ENCODE data around the gene AUTS2. TPM values are rescaled to one million over a fixed set of nuclear protein-coding genes. Genes with fewer than 3 reads are reported as not detected.
A peak's percentile ranks its signal among the peaks of the same experiment; 100 is the strongest.

The AUTS2 gene
- total RNA-seq, 1 donor from 2014 or later, result 40.0 TPM

DNA sequence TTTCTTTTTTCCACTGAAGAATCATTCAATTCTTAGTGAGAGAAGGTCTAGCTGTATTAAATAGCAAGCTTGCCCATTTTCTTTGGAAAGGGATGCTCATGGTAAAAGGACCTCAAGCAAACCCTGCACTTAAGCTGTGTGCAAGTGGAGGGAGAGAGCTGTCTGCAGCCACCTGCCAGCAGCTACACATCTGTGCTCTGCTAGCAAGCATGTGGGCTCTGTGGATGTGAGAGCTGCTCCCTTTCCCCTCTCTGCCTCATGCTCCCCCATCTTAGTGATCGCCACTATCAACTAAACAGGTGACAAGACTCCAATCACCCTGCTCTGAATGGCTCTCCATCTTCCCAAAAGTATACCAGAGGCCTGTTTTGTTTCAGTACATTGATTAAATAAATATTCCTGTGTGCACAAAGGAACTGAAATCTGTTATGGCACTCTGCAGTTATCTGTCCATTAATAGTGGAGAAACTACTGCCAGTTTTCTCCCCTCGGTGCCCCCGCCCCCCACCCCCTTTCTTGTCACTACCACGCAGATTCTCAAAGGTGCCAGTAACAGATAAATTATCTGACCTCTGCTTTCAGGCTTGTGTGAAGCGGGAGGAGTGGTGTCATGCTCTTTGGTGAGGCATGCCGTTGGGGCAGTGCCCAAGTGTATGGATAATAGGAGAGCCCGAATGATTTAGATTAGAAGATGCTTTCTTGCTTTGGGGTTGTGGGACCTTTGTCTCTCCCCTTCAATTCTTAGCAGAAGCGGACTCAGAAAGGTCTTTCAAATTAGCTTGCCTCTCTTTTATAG lies 26.4 kb downstream of the AUTS2 start:
- DNase-seq, result no peak

DNA sequence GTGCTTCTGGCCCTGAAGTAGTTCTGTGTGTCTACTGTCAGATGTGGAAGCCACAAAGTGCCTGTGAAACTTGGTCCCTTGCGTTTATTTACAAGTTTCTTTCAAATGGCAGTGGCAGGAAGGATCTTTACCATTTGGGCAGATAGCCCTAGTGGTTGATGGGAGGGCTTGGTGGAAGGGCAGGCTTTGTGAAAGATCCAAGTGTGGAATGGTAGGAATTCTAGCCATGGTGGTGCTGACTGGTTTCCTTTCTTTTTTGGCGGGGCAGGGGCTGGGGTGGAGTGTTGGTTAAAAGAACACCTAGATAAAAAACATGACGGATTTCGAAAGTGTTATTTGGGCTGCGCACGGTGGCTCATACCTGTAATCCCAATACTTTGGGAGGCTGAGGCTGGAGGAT lies 27.0 kb downstream of the AUTS2 start:
- no peak for DNase-seq

DNA sequence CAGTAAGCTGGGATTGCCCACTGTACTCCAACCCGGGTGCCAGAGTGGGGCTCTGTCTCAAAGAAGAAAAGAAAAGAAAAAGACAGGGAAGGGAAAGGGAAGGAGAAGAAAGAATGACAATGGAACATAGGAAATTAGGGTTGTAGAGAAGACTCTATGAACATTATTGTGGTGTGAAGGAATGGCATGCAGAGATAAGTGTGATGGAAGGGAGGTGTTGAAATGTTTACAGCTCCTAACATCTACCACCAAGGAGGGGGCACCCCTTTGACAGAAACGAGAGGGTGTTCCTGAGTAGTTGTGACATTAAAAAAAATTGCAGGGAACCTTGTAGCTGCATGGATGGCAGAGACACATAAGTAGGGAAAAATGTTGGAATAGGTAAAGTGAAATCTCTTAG lies 27.5 kb downstream of the AUTS2 start:
- DNase-seq, result no peak

- DNase-seq, result no peak
Observed at GRCh38 chr7:69630292-69630691, 32.0 kb downstream of the AUTS2 start.

- no peak for DNase-seq
Observed at GRCh38 chr7:69631131-69631530, 32.9 kb downstream of the AUTS2 start.

GRCh38 chr7:69632280-69632679 lies 34.0 kb downstream of the AUTS2 start:
- no peak for DNase-seq

DNA sequence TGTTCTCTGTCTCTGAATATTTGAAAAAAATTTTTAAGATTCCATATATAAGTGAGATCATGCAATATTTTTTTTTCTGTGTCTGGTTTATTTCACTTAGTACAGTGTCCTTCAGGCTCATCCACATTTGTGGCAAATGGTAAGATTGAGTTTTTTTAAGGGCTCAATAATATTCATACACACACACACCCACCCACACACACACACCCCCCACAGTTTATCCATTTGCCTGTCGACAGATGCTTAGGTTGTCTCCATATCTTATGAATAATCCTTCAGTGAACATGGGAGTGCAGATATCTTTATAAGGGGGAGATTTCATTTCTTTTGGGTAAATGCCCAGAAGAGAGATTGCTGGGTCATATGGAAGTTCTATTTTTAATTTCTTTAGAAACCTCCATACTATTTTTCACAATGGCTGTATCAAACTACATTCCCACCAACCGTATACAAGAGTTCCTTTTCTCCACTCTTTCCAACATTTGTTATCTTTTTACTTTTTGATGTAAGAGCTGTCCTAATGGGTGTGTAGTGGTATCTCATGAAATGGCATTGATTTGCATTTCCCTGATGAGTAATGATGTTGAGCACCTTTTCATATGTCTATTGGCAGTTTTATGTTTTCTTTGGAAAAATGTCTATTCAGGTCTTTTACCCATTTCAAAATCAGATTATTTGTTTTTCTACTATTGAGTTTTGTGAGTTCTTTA lies 35.0 kb downstream of the AUTS2 start:
- no peak for DNase-seq

GRCh38 chr7:69635555-69636185 lies 37.4 kb downstream of the AUTS2 start:
- DNase-seq, result peak; percentile 30

DNA sequence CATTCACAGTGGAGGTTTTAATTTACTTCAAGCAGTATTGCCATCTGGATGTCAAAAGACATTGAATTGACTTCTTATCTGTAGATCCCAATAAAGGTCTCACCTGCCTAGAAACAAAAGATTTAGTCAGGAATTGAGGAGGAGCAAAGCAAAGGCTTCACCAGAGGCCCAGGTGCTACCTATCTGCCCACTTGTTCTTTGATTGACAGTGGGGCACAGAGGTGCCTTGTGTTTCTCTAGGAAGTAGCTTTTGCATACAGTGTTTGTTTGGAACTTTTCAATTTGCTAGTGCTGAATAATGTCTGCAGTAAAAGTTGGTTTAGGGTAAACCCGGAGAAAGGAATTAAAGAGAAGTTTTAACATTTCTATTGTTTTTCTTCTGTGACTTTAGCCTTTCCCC lies 40.4 kb downstream of the AUTS2 start:
- DNase-seq, result no peak

DNA sequence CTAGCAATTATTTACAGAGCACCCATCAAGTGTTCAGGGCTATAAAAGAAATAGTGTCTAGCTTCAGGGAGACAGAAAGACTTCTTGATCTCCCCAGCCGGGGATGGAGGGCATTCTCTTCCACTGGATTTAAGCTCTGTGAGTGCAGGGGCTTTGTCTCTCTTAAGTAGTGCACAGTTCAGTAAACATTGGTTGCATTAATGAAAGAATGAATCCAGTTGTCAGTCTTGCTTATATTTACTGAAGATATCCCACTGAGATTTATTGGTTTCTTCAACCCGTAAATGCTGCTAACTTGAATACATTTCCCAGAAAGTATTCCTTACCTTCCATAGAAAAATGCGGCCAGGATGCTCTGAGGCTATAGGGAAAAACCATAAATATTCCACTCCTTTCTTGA lies 41.9 kb downstream of the AUTS2 start:
- DNase-seq, result no peak

GRCh38 chr7:69640925-69641594 lies 42.8 kb downstream of the AUTS2 start:
- no peak for DNase-seq

GRCh38 chr7:69643265-69643664 lies 45.0 kb downstream of the AUTS2 start:
- no peak for DNase-seq

DNA sequence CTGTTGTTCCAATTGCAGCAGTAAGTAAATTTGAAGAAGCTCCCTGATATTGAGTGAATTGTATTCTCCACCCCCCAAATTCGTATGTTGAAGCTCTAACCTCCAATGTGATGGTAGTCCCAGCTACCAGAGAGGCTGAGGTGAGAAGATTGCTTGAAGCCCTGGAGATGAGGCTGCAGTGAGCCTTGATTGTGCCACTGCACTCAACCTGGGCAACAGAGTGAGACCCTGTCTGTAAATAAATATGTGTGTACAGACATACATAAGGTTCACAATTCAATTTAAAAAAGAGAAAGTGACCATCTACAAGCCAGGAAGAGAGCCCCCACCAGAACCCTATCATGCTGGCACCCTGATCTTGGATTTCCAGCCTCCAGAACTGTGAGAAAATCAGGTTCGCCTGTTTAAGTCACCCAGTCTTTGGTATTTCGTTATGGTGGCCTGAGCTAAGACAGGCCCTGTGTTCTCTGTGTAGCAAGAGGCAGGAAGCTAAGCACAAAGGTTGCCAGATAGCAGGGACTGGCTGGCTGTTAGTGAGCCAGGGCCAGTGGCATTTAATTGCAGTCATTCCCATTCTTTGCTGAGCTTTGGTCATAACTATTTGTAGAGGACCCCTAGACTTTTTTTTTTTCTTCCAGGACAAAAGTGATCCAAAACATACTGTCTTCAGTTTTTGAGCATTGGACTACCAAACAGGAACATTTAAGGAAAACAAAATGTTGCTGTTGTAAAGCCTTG lies 45.6 kb downstream of the AUTS2 start:
- no peak for DNase-seq

- DNase-seq, result no peak
Observed at GRCh38 chr7:69645683-69646082, 47.4 kb downstream of the AUTS2 start.

DNA sequence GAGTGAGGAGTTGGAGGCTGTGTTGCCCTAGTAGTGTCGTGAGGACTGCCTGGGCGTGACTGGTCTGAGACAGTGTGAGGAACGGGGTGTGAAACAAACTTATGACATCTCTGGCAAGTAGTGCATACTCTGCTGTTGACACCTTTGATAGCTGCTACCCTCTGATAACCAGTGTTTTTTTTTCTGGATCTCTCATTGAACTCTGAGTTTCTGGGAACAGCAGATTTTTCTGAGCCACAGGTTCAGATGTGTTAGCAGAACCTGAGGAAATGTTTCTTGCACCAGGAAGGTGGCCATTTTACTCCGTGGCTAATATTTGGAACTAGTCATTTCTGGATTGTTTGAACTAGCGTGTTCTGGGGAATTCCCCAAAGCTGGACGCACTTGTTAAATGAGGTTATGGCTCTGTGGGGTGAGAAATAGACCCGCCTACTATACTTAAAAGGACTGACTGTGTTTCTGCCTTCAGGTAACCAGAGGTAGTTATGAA lies 52.9 kb downstream of the AUTS2 start:
- no peak for DNase-seq

- no peak for DNase-seq
Observed at GRCh38 chr7:69652947-69653701, 54.8 kb downstream of the AUTS2 start.

- no peak for DNase-seq
Observed at GRCh38 chr7:69653806-69654205, 55.5 kb downstream of the AUTS2 start.

- no peak for DNase-seq
Observed at GRCh38 chr7:69654381-69654780, 56.1 kb downstream of the AUTS2 start.

- DNase-seq, result no peak
Observed at GRCh38 chr7:69654849-69655707, 56.8 kb downstream of the AUTS2 start.

DNA sequence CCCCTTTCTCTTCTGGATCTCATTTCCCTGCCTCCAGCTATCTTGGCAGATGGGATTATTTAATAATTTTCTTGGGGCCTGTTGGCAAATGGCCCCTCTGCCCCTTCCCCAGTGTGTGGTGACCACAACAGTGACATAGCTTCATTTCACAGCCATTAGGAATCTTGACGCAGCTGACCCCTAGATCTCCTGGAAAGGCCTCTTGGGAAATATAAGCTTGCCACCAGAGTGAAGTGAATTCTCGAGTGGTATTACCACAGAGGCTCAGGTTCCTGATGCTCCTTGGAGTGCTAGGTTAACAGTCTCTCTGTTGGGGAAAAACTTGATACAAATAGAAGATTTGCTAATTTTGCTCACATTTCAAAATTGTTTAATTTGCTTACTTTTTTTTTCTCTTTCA lies 57.8 kb downstream of the AUTS2 start:
- no peak for DNase-seq

All from tongue (tissue), 2 donors.